B cell (primary cell): ENCODE measurements around the gene LDB3. TPM values are rescaled to one million over a fixed set of nuclear protein-coding genes. Genes with fewer than 3 reads are reported as not detected.

Experiments
- ATAC-seq: fragments of 200-7000 bp; cut with Tn5 transposase; one replicate; pipeline ENCODE4 v1.10.0; 2021; ENCODE audit warnings: low read depth, mild to moderate bottlenecking, moderate number of reproducible peaks, moderate library complexity
- CTCF ChIA-PET: fragments of 350-600 bp; sonication (Branson Sonifier 250); formaldehyde crosslinking; loops from one replicate; lab custom pipeline; 2021; ENCODE audit warnings: antibody characterized with exemption, inconsistent platforms; lab: Charles Lee
- POLR2A ChIA-PET: fragments of 350-600 bp; sonication (Branson Sonifier 250); formaldehyde crosslinking; loops from one replicate; lab custom pipeline; 2021; ENCODE audit warnings: antibody characterized with exemption; lab: Charles Lee
- DNase-seq: peaks from one replicate; pipeline ENCODE4 v3.0.0; 2013
- H2AFZ ChIP-seq: 2 replicates; pipeline ENCODE4 v1.6.1; 2012; ENCODE audit warnings: mild to moderate bottlenecking, low read depth, low read length; ENCODE audit not compliant: insufficient read depth, poor library complexity, severe bottlenecking
- H3K27ac ChIP-seq, 2 donors: 1 replicate in 1 of 2; 2 replicates in 1 of 2; pipeline ENCODE4 v1.5.1; 2012 to 2013; ENCODE audit warnings: low read length in 2 of 2, mild to moderate bottlenecking in 2 of 2, moderate library complexity in 1 of 2
- H3K27me3 ChIP-seq, 4 experiments: fragments of 200-600 bp in 1 of 4; sonication (generic) in 1 of 4; replicated peaks in 1 of 4; 1 replicate in 2 of 4; 2 replicates in 2 of 4; pipeline versions ENCODE4 v1.6.1 to v1.7.0; 2013 to 2016; ENCODE audit warnings: low read length in 3 of 4, mild to moderate bottlenecking in 2 of 4, mixed read lengths in 1 of 4, moderate library complexity in 1 of 4; ENCODE audit not compliant: insufficient read depth in 4 of 4, control insufficient read depth in 3 of 4; ENCODE audit errors: control extremely low read depth in 1 of 4
- H3K36me3 ChIP-seq, 2 experiments: replicated peaks in 1 of 2; 1 replicate in 1 of 2; 2 replicates in 1 of 2; pipeline versions ENCODE4 v1.6.1 to v1.7.1; 2013; ENCODE audit warnings: low read length in 1 of 2; ENCODE audit not compliant: insufficient read depth in 2 of 2, control insufficient read depth in 1 of 2; ENCODE audit errors: control extremely low read depth in 1 of 2, extremely low read depth in 1 of 2
- H3K4me1 ChIP-seq, 2 donors: fragments of 200-600 bp in 1 of 2; sonication (generic) in 1 of 2; 1 replicate in 1 of 2; 2 replicates in 1 of 2; pipeline versions ENCODE4 v1.5.1 to v1.6.1; 2013 to 2017; ENCODE audit warnings: low read length in 2 of 2; ENCODE audit not compliant: control insufficient read depth in 2 of 2, insufficient read depth in 2 of 2
- H3K4me2 ChIP-seq: replicated peaks from 2 replicates; pipeline ENCODE3; 2012; ENCODE audit warnings: mild to moderate bottlenecking, low read depth, low read length; ENCODE audit not compliant: poor library complexity, severe bottlenecking
- H3K4me3 ChIP-seq, 5 experiments: fragments of 200-600 bp in 1 of 5; sonication (generic) in 1 of 5; 1 replicate in 3 of 5; 2 replicates in 2 of 5; pipeline versions ENCODE4 v1.5.1 to v1.7.0; 2011 to 2016; ENCODE audit warnings: low read length in 4 of 5, mild to moderate bottlenecking in 4 of 5, low read depth in 2 of 5, control low read depth in 1 of 5, moderate library complexity in 1 of 5; ENCODE audit not compliant: insufficient read depth in 1 of 5; ENCODE audit errors: control extremely low read depth in 1 of 5, extremely low read depth in 1 of 5
- H3K79me2 ChIP-seq: fragments of 200-600 bp; sonication (generic); one replicate; pipeline ENCODE4 v1.6.0; 2016; ENCODE audit warnings: low read length; ENCODE audit not compliant: control insufficient read depth, insufficient read depth
- H3K9ac ChIP-seq: fragments of 200-600 bp; sonication (generic); 2 replicates; pipeline ENCODE4 v1.6.1; 2017; ENCODE audit warnings: mild to moderate bottlenecking, low read length, moderate library complexity
- H3K9me3 ChIP-seq, 3 donors: one replicate each; pipeline versions ENCODE4 v1.6.1 to v1.7.1; 2013; ENCODE audit warnings: low read length in 2 of 3; ENCODE audit not compliant: control insufficient read depth in 2 of 3, insufficient read depth in 1 of 3; ENCODE audit errors: control extremely low read depth in 1 of 3
- H4K20me1 ChIP-seq: 2 replicates; pipeline ENCODE4 v1.6.0; 2012; ENCODE audit warnings: mild to moderate bottlenecking, low read length; ENCODE audit not compliant: insufficient read depth, control insufficient read depth, poor library complexity, severe bottlenecking
- H3K27ac Mint-ChIP-seq: one replicate; pipeline ENCODE4 v1.8.0; 2021; ENCODE audit warnings: mixed read lengths
- H3K27me3 Mint-ChIP-seq: one replicate; pipeline ENCODE4 v1.8.0; 2021; ENCODE audit warnings: mixed read lengths
- H3K4me1 Mint-ChIP-seq: one replicate; pipeline ENCODE4 v1.8.0; 2021; ENCODE audit warnings: mixed read lengths
- H3K4me3 Mint-ChIP-seq: one replicate; pipeline ENCODE4 v1.8.0; 2021; ENCODE audit warnings: mixed read lengths
- H3K9me3 Mint-ChIP-seq: one replicate; pipeline ENCODE4 v1.8.0; 2022; ENCODE audit warnings: mixed read lengths; ENCODE audit not compliant: insufficient read depth
- EZH2 ChIP-seq: IDR thresholded peaks from 2 replicates; pipeline ENCODE4 v1.6.1; 2012; ENCODE audit warnings: borderline replicate concordance, low read depth, mild to moderate bottlenecking, moderate library complexity, low read length; ENCODE audit not compliant: insufficient read depth, poor library complexity, severe bottlenecking
- WGBS: methylation state at CpG from one replicate; pipeline ENCODE4 v1.1.5; 2013; ENCODE audit warnings: missing lambda C conversion rate; ENCODE audit not compliant: insufficient coverage; 5-methylcytosine and 5-hydroxymethylcytosine counted together
- intact Hi-C: fragments of 100-400 bp; cut with micrococcal nuclease; formaldehyde crosslinking; loops from one replicate; pipeline ENCODE4 v1.10.0; 2022
- polyA plus RNA-seq: library from polyadenylated mRNA; depleted of rRNA; stranded (reverse); fragments of >200 nt; gene quantifications from 2 replicates; pipeline ENCODE4 v1.2.3, GENCODE V29; 2012
- total RNA-seq, 2 donors: library from RNA; stranded (reverse); fragments of 120-200 nt in 1 of 2; gene quantifications; 1 replicate in 1 of 2; 2 replicates in 1 of 2; pipeline versions ENCODE4 v1.2.3 to v1.2.4, GENCODE V29; 2013 to 2022
- TF ChIP-seq, protein P1 (sequence below): fragments of 200-600 bp; IDR thresholded peaks from one replicate; pipeline ENCODE4 v1.8.0; 2022; ENCODE audit warnings: antibody characterized with exemption, mild to moderate bottlenecking

LDB3 gene
- total and polyA plus RNA-seq, 2 donors (not counting 1 experiment from before 2014, with no cell fraction given), result 0.01 to 0.07 TPM

DNA sequence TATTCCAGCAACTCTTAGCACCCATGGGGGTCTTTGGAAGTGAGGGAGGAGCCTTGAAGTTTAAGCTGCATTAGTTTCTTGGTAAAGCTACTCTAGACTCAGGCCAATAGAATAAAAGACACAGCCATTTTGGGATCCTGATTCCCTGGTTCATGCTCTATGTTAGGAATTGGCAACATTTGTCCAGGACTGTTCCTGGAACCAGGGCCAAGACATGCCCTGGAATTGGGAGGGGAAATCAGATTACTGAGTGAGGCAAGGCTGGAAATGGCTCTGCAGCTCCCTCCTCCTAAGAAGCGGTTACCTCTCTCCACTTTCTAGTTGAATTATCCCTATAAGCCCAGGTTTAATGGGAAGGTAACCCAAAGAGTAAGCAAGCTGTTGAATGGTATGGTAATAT, 73.9 kb downstream of the LDB3 start:
- no CpG with 5 or more reads among the region's 1 CpG for WGBS
- Histone ChIP-seq H3K9me3 (no peaks in the 10 kb centered on the region), H3K9ac (no peak overlapping the region), H4K20me1 (no peaks in the 10 kb centered on the region), H3K36me3 (no peaks in the 10 kb centered on the region), H3K27ac (no peak overlapping the region), H3K4me2 (no peak overlapping the region), H3K4me3 (no peak overlapping the region), H3K79me2 (no peaks in the 10 kb centered on the region), H2AFZ (no peak overlapping the region), H3K27me3 (peaks cover 0 to 16% (median 7%) of the 10 kb centered on the region in 4 experiments), H3K4me1 (no peaks in the 10 kb centered on the region)
- Mint-ChIP-seq H3K27me3 (peaks cover 14% of the 10 kb centered on the region), H3K4me1 (no peaks in the 10 kb centered on the region), H3K27ac (no peak overlapping the region), H3K4me3 (no peak overlapping the region), H3K9me3 (no peaks in the 10 kb centered on the region)
- no peak for TF ChIP-seq EZH2
- TF ChIP-seq, protein P1, sequence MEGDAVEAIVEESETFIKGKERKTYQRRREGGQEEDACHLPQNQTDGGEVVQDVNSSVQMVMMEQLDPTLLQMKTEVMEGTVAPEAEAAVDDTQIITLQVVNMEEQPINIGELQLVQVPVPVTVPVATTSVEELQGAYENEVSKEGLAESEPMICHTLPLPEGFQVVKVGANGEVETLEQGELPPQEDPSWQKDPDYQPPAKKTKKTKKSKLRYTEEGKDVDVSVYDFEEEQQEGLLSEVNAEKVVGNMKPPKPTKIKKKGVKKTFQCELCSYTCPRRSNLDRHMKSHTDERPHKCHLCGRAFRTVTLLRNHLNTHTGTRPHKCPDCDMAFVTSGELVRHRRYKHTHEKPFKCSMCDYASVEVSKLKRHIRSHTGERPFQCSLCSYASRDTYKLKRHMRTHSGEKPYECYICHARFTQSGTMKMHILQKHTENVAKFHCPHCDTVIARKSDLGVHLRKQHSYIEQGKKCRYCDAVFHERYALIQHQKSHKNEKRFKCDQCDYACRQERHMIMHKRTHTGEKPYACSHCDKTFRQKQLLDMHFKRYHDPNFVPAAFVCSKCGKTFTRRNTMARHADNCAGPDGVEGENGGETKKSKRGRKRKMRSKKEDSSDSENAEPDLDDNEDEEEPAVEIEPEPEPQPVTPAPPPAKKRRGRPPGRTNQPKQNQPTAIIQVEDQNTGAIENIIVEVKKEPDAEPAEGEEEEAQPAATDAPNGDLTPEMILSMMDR, result no peak
- intact Hi-C loops, result no loop called here
- CTCF ChIA-PET, result no interaction called here
- POLR2A ChIA-PET, result no interaction called here
- no peak for DNase-seq
- ATAC-seq, result no peak

DNA sequence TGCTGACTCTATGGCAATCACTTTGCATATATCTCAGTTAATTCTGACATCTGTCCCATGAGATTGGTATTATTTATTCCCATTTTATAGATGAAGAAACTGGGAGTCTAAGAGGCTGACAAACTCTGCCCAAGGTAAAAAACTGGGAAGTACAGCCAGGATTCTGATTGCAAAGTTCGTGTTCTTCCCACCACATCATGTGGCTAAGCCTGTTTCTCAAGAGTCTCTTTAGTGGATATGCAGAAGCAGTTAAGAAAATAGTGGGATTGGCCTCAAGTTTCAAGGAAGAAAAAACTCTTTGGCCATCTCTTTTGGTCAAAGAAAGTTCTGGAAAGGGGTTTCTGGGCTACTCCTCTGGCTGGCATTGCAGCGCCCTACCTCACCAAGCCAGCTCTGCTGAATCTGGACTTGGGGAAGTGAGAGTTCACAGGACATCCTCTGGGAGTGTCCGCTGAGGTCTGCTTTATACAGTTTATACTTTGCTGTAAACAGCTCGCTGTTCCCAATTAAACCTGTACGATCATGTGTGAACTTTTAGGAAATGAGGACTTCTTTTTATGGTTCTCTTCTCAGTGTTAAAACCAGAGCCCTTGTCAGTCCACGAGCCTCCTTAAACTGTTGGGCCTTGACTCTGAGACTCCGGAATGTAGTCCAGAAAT, 75.9 kb downstream of the LDB3 start:
- intact Hi-C loops, result no loop called here
- H3K27me3 Mint-ChIP-seq, result peaks cover 18% of the 10 kb centered on the region
- no peaks in the 10 kb centered on the region for H3K79me2 ChIP-seq
- peaks cover 0 to 16% (median 8%) of the 10 kb centered on the region in 4 experiments for H3K27me3 ChIP-seq
- POLR2A ChIA-PET, result no interaction called here
- CTCF ChIA-PET, result no interaction called here
- H3K27ac ChIP-seq, result no peak overlapping the region
- H3K9me3 ChIP-seq, result no peaks in the 10 kb centered on the region
- TF ChIP-seq EZH2, result no peak
- TF ChIP-seq, protein P1, result no peak
- no peak overlapping the region for H2AFZ ChIP-seq
- H3K9me3 Mint-ChIP-seq, result no peaks in the 10 kb centered on the region
- ATAC-seq (no peak), DNase-seq (no peak)
- H3K4me1 ChIP-seq, result peaks cover 6 to 7% of the 10 kb centered on the region in 2 donors
- H3K4me3 ChIP-seq, result no peak overlapping the region
- no peak overlapping the region for H3K27ac Mint-ChIP-seq
- H3K9ac ChIP-seq, result no peak overlapping the region
- H3K4me1 Mint-ChIP-seq, result peaks cover 6% of the 10 kb centered on the region
- H3K4me2 ChIP-seq, result no peak overlapping the region
- H4K20me1 ChIP-seq, result no peaks in the 10 kb centered on the region
- 84% methylated on average over 4 of the region's 7 CpGs for WGBS
- no peak overlapping the region for H3K4me3 Mint-ChIP-seq
- no peaks in the 10 kb centered on the region for H3K36me3 ChIP-seq
